ENCODE data around the gene SLC7A14. TPM values are rescaled to one million over a fixed set of nuclear protein-coding genes. Genes with fewer than 3 reads are reported as not detected.
A peak's percentile ranks its signal among the peaks of the same experiment; 100 is the strongest.

The SLC7A14 gene
- polyA plus RNA-seq (ENCODE audit: insufficient read length in 4 of 4), result 1 to 10 TPM; 1.8 to 2.6 (median 2.4) TPM

DNA sequence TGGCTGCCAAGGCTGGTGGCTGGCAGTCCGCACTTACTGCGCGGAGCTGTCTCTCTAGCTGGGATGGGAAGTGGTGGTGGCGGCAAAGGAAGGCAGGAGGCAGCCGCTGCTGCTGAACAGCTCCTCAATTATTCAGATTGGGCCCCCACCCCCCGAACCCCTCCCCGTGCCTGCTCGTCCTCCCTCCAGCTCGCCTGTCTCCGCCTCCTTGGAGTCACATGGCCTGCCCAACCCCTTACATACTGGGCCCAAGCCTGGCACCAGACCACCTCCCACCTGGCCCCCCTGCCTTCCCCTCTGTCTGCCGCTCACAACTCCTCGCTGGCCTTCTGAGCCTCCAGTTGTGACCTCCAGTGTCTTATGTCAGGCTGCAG lies at the start of gene SLC7A14:
TSS of gene SLC7A14 (minus strand) at position 139 of the 374 bp plus-strand sequence. CDS start 59,139 bp downstream, outside the sequence.
- no peak for DNase-seq (ENCODE audit: low read depth in 4 of 4, low spot score in 3 of 4)

- DNase-seq (ENCODE audit: low read depth in 4 of 4, low spot score in 3 of 4), result no peak
Measured at GRCh38 chr3:170635385-170635735, 49.5 kb upstream of the SLC7A14 start.

GRCh38 chr3:170634663-170635384 lies 48.9 kb upstream of the SLC7A14 start:
- no peak for DNase-seq (ENCODE audit: low read depth in 4 of 4, low spot score in 3 of 4)

DNA sequence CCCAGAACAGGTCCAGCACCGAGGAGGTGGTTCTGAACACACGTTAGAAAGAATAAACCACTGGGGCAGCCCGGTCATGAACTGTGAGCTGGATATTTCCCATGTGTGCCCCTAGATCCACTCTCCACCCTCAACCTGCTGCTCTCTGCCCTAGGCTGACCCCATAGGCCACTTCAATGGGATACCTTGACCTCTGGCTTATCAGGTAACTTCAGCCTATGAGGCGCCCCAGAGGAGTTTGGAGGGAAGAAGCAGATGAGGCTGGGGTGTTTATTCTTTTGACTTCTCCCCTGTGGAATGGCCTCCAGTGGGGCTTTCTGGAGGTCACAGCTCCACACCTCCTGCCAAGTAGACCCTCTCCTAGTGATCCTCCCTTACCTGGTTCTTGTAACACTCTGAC lies 47.7 kb upstream of the SLC7A14 start:
- no peak for DNase-seq (ENCODE audit: low read depth in 4 of 4, low spot score in 3 of 4)

GRCh38 chr3:170632780-170633179 lies 46.9 kb upstream of the SLC7A14 start:
- DNase-seq (ENCODE audit: low read depth in 4 of 4, low spot score in 3 of 4), result no peak

DNA sequence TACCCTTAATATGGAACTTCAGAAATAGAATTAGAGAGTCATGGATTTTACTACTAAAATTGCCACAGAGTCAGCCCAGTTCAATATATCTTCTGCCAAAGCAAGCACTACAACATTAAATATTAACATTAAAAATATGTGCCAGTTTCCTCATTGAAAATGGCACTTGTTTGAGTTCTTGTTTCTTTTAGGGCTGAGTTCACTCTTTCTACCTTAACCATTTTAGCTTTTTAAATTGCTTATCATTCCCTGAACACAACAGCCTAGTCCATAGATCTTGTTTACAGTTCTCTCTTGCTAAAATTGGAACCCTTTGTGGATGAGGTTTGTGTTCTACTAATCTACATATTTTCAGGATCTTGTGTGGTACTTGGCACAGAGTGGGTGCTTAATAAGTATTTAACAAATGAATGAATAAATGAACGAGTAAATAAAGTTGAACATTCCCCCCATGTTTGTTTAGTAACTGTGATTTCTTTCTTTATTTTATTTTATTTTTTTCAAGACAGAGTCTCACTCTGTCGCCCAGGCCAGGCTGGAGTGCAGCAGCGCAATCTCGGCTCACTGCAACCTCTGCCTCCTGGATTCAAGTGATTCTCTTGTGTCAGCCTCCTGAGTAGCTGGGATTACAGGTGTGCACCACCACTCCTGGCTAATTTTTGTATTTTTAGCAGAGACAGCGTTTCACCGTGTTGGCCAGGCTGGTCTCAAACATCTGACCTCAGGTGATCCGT lies 46.0 kb upstream of the SLC7A14 start:
- no peak for DNase-seq (ENCODE audit: low read depth in 4 of 4, low spot score in 3 of 4)

DNA sequence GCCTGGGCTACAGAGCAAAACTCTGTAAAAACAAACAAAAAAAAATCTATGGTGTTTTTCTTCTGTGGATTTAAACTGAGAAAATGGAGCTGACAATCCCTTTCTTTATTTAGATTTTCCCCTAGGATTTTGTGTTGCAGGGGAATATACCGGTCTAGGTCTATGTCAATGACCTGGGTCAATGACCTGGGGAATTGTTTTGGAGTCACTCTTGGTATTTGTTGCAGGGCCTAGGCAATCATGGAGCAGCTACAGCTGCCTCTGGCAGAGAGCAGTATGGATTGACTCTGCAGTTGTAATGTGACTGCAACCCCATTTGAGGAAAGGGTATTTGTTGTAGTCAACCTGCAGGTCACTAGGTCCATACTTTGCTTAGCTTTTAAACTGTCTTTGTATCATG lies 37.6 kb upstream of the SLC7A14 start:
- DNase-seq (ENCODE audit: low read depth in 4 of 4, low spot score in 3 of 4), result no peak

GRCh38 chr3:170622369-170623159 lies 36.7 kb upstream of the SLC7A14 start:
- peak; percentile 51 to 77 (median 72) for DNase-seq (ENCODE audit: low read depth in 4 of 4, low spot score in 3 of 4)

GRCh38 chr3:170621256-170621655 lies 35.4 kb upstream of the SLC7A14 start:
- no peak for DNase-seq (ENCODE audit: low read depth in 4 of 4, low spot score in 3 of 4)

GRCh38 chr3:170614214-170614966 lies 28.5 kb upstream of the SLC7A14 start:
- no peak for DNase-seq (ENCODE audit: low read depth in 4 of 4, low spot score in 3 of 4)

DNA sequence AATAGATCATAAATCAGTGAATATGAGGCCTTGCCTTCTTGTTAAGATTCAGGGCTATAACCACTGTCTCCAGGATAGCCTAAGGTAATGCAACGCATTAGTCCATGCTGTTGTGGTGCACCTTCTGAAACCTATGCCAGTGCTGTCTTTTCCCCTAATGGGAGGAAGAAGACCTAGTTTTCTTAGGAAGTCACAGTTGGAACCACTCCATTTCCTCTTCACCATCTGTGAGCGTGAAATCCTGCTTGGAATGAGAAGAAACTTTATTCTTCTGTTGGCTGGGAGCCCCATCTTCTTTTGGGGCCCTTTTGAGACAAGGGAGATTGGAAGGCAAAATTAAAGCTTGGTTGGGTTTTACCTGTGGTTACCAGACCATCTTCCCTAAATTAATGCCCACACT lies 25.9 kb upstream of the SLC7A14 start:
- DNase-seq (ENCODE audit: low read depth in 4 of 4, low spot score in 3 of 4), result no peak

DNA sequence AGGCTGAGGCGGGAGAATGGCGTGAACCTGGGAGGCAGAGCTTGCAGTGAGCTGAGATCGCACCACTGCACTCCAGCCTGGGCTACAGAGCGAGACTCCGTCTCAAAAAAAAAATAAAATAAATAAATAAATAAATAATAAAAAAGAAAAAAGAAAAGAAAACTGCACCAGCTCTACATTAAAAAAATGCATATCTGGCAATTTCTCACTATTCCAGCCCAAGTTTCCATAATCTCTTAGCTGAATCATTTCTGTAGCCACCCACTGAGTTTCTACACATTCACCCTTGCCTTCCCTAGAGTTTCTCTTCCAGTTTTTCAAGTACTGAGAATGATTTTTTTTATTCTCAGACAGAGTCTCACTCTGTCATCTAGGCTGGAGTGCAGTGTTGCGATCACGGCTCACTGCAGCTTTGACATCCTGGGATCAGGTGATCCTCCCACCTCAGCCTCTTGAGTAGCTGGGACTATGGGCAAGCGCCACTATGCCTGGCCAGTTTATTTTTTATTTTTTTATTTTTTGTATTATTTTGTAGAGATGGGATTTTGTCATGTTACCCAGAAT lies 24.5 kb upstream of the SLC7A14 start:
- no peak for DNase-seq (ENCODE audit: low read depth in 4 of 4, low spot score in 3 of 4)

DNA sequence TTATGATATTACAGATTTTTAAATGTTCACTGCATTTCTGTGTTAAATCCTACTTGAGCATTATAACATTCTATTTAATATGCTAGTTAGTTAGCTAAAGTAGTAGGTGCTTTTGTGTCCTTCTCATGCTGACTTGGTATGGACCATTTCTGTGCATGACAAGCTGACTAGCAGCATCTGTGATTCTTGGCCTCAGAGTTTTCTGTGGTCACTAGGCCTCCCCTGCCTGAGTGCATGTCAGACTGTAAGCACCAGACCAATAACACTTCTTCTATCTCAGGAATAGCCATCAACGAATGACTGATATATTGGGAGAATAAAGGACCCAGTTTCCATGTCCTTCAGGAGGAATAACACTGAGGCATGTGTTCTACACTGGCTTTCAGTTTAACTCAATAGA lies 22.6 kb upstream of the SLC7A14 start:
- DNase-seq (ENCODE audit: low read depth in 4 of 4, low spot score in 3 of 4), result no peak

DNA sequence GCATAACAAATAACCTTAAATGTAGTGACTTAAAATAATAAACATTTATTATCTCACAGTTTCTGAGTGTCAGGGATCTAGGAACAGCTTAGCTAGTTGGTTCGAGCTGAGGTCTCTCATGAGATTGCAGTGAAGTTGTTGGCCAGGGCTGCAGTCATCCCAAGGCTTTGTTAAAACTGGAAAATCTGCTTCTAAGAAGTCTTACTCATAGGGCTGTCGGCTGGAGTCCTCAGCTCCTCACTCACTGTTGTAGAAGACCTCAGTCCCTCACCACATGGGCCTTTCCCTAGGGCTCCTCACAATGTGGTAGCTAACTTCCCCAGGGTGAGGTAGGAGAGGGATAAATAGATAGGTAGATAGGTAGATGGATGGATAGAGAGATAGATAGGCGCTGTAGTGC lies 20.8 kb upstream of the SLC7A14 start:
- no peak for DNase-seq (ENCODE audit: low read depth in 4 of 4, low spot score in 3 of 4)

GRCh38 chr3:170605490-170605889 lies 19.6 kb upstream of the SLC7A14 start:
- no peak for DNase-seq (ENCODE audit: low read depth in 4 of 4, low spot score in 3 of 4)

GRCh38 chr3:170603770-170604510 lies 18.1 kb upstream of the SLC7A14 start:
- DNase-seq (ENCODE audit: low read depth in 4 of 4, low spot score in 3 of 4), result no peak

DNA sequence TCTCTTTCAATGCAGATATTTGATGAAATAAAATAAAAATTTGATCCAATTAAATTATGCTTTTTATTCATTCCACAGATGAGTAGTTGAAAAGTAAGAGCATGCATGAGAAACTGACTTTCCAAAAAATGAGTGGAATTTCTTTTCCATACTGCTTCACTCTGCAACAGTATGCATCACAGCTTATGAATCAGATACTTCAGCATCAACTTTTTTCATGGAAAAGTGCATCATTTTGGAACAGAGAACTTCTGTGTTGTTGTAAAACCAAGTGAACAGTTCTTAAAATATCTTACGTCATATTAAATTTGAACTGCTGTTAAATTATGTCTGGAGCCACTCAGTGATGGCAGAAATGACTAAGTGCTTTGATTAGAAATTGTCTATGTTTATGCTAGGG lies 16.7 kb upstream of the SLC7A14 start:
- DNase-seq (ENCODE audit: low read depth in 4 of 4, low spot score in 3 of 4), result no peak

- DNase-seq (ENCODE audit: low read depth in 4 of 4, low spot score in 3 of 4), result no peak
Measured at GRCh38 chr3:170600005-170600624, 14.2 kb upstream of the SLC7A14 start.

DNA sequence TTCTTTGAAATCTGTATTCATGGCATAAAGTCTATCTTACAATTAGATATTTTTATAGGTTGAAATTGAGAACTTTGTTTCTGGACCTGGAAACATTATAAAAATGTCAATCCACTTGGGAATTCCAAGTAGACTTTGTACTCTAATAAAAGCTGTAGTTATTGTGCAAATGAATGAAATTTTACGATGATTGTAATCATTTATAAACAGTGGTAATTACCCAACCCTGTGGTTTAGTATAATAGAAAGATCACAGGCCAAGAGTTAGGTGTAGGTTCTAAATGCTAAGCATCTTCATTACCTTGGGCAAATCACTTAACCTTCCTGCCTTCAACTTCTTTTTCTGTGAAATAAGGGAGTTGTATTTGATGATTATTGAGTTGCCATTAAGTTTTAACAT lies 13.2 kb upstream of the SLC7A14 start:
- DNase-seq (ENCODE audit: low read depth in 4 of 4, low spot score in 3 of 4), result no peak

All from right renal pelvis (tissue), 4 donors.